OCI-M2 (cell line): ENCODE measurements around the gene GSC2.

Experiments
- DNase-seq: peaks from one replicate; lab custom pipeline; 2025; ENCODE audit not compliant: unreplicated experiment; lab: John Stamatoyannopoulos, UW

Gene GSC2

GRCh38 chr22:19134176-19134831 is 15.8 kb downstream of the GSC2 start:
- DNase-seq = no peak

- no peak for DNase-seq
These were observed 16.5 kb downstream of the GSC2 start for GRCh38 chr22:19133561-19133960.

GRCh38 chr22:19132693-19133400 is 17.2 kb downstream of the GSC2 start:
- no peak for DNase-seq

GRCh38 chr22:19132153-19132552 is 17.9 kb downstream of the GSC2 start:
- DNase-seq = no peak

GRCh38 chr22:19131685-19132015 is 18.4 kb downstream of the GSC2 start:
- DNase-seq = no peak

- DNase-seq = no peak
These were observed 19.0 kb downstream of the GSC2 start, which contains the start of gene TSSK2 for GRCh38 chr22:19130959-19131684. TSS of gene TSSK2 (plus strand) at chr22:19131308. CDS start at chr22:19131400, 92 bp downstream.

- DNase-seq = no peak
These were observed 20.2 kb downstream of the GSC2 start for GRCh38 chr22:19129871-19130270.

- DNase-seq = no peak
These were observed 21.0 kb downstream of the GSC2 start for GRCh38 chr22:19128946-19129727.

GRCh38 chr22:19128009-19128401 is 22.1 kb downstream of the GSC2 start:
- DNase-seq = no peak

GRCh38 chr22:19127329-19128008 is 22.6 kb downstream of the GSC2 start:
- DNase-seq = no peak

- DNase-seq = no peak
These were observed 23.5 kb downstream of the GSC2 start for GRCh38 chr22:19126309-19127273.

GRCh38 chr22:19125474-19126308 is 24.4 kb downstream of the GSC2 start:
- DNase-seq = no peak

GRCh38 chr22:19125011-19125410 is 25.1 kb downstream of the GSC2 start:
- DNase-seq = no peak

- no peak for DNase-seq
These were observed 25.7 kb downstream of the GSC2 start for GRCh38 chr22:19124377-19124776.

GRCh38 chr22:19123936-19124335 is 26.2 kb downstream of the GSC2 start:
- no peak for DNase-seq

- no peak for DNase-seq
These were observed 27.2 kb downstream of the GSC2 start for GRCh38 chr22:19122752-19123492.

- DNase-seq = peak; percentile 47
These were observed 27.8 kb downstream of the GSC2 start, which contains the start of gene DGCR2 for GRCh38 chr22:19122143-19122751. TSS of gene DGCR2 (minus strand) at chr22:19122412. CDS start at chr22:19122206, 206 bp downstream.
